NCI-H1694 (cell line): ENCODE data around the gene IPPK.
A peak's percentile ranks its signal among the peaks of the same experiment; 100 is the strongest.

ENCODE experiments used
- DNase-seq: peaks from one replicate; lab custom pipeline; 2025; lab: John Stamatoyannopoulos, UW

The IPPK gene, protein sequence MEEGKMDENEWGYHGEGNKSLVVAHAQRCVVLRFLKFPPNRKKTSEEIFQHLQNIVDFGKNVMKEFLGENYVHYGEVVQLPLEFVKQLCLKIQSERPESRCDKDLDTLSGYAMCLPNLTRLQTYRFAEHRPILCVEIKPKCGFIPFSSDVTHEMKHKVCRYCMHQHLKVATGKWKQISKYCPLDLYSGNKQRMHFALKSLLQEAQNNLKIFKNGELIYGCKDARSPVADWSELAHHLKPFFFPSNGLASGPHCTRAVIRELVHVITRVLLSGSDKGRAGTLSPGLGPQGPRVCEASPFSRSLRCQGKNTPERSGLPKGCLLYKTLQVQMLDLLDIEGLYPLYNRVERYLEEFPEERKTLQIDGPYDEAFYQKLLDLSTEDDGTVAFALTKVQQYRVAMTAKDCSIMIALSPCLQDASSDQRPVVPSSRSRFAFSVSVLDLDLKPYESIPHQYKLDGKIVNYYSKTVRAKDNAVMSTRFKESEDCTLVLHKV

DNA sequence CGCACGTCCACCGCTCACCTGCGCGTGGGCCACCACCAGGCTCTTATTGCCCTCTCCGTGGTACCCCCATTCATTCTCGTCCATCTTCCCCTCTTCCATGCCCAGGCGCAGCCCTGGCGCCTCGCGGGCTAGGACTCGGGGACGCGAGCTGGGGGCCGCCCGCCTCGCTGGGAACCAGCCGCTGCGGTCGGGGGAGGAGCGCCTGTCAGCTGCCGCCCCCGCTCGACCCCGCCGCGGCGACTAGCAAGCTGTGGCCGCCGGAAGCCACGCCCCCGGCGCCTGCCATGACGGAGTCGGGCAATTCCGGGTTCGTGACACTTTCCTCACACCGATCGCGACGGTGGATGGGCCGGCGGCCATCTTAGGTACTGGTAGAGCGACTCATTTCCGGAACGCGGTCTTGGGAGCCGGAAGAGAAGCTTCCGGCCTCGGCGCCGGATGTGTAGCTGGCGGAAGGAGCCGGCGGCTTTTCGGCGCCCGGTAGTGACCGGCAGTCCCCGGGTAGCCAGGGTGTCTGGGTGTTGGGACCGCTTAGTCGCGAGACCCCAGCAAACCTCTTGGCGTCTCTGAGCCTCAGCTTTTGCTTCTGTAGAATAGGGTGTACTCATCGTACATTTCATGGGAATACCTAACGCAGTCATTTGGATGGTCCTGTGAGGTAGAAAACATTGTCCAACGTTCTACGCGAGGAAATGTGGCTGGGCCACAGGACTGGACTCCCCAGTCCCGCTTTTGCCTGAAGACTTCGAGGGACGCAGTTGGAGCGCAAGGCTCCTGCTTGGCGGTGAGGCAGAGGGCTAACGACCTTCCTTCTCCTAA, at the start of gene IPPK:
Gene IPPK, minus strand, starts transcription at position 242 of the 819 bp plus-strand sequence. Its CDS starts 143 bp downstream, at position 99.
- peak; percentile 94 for DNase-seq

DNA sequence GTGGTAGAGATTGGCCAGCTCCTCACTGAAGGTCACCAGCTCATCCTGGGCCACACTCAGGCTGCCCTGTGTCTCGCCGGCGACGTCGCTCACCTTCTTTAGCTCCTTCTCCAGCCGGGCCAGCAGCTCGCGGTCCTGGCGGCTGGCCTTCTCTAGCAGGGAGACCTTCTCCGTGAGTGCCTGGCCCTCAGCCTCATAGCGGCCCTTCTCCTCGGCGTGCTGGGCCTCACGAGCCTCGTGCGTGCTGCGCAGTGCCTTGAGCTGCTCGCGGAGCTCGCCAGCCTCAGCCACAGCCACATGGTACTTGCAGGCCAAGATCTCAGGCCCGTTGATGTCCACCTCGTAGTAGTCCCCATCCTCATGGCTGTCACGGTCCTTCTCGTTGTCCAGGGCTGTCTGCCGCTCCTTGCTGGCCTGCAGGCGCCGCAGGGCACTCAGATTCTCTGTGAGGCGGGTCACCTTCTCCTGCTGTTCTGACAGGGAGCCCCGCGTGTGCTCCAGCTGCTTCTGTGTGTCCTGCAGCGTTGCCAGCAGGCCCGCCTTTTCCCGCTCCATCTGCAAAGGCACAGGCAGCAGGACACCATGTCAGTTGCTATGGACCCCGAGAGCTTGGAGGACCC, 49.2 kb upstream of the IPPK start:
- no peak for DNase-seq

DNA sequence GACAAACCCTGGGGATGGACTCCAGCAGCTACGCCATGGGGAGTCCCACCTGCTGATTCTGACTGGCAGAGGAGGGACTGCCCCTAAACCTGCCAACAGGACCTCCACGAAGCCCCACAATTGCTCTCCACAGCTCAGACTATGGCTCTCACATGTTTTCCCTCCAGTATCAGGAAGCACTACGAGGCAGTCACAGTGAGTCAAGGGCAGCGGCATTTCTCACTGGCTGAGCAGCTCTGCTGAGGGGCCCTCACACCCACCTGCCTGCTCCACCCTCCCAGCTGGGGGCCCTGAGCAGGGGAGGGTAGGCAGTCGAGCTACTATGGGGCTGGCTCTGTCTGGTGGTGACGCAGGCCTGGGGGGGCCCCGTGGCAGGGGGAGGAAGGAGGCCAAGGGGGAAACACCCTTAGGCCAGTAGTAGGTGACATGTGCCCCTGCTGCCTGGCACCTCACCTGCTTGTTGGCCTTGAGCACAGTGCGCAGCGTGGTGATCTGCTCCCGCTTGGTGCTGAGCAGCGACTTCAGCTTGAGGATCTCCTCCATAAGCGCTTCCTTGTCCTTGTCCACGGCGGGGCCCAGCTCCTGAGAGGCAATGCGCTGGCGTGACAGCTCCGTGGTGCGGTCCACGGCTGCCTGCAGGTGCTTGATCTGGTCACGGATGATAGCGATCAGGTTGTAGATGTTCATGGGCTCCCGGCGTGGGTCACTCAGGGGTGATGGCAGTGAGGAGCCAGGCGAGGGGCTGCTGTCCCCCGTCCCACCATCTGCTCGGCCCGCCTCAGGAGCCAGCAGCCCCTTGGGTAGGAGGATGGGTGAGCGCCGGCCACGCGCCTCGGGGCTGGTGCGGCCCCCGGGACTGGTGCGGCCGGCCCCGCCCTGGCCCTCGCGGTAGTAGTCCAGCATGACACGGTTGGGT, 48.4 kb upstream of the IPPK start:
- no peak for DNase-seq

DNA sequence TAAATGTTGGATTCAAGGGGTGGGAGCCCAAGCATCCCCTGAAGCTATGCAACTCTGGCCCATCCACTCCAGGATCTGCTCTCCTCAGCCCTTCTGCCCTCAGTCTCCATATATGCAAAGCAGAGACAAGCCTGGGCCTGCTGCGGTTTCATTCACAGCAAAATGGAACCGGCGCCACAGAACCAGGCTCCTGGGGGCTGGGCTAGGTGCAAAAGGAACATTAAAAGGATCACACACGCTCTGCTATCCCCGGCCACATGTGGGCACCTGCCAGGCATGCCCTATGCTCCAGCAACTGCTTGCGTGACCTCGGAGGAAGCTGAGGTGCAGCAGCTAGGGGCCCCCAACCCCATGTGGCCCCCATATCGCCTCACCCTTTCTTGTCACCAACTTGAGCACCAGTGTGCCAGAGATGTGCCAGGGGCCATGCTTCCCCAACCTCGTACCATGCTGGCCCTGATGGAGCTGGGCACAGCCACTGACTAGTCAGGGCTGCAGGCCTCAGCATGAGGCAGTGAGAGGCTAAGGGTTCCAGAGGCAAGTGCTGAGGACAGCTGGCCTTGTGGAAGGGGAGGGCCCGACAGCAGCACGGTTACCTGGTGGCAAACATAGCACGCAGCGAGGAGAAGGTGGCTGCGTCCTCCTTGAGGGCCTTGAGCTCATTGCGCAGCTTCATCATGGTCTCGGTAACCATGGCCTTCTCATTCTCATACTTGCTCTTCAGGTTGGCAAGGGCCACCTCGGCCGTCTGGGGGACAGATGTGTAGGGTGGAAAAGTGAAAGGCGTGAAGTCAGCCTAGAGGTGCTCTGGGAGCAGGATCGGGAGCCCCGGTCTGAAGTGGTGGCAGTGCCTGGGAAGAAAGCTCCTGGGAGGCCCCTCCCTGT, 47.5 kb upstream of the IPPK start:
- DNase-seq, result no peak

DNA sequence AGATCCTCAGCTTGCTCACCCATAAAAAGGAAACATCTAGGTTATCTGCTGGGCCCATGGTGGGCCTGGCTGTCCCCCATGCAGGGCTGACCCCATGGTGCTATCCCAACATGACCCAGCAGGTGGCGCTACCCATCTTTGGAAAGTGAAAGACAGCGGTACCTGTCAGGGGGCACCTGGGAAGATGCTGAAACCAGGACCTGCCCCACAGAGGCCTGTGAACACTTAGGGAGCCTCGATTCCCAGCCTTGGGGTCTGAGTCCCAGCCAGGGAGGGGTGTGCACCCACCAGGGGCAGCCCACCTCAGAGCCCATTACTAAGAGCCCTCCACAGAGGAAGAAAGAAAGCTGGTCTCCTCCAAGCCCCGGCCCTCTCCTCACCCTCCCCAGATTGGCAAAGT, 46.6 kb upstream of the IPPK start:
- peak; percentile 3 for DNase-seq

DNA sequence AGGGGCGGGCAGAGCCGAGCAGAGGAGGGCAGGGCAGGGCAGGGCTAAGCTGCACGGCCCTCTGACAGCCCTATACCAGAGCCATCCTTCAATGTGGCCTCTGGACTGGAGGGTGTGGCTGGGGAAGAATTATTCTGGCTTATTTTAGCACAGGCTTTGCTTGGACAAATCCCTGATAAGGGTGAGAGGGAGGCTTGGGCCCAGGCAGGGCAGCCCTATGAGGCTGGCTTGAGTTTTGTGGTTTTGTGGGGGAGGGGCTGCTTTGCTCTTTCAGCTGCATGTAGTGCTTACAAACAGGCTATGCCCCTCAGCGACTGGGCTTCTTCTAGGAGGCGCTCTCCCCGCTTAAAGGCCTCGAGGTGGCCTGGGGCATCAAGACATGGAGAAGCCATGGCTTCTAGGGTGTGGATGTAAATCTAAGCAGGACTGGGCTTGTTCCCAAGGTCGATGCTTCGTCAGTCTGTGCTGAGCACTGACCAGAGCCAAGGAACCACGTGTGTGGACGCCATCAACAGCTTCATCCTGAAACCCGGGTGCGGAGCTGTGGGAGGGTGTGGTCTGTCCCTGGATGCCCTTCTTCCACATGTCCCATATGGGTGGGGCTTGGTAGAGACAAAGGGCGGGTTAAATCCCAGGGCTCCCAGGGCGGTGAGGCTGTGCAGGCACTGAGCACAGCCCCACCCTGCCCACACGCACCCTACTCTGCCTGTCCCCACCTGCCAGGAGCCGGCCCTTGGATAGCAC, 45.7 kb upstream of the IPPK start:
- no peak for DNase-seq

DNA sequence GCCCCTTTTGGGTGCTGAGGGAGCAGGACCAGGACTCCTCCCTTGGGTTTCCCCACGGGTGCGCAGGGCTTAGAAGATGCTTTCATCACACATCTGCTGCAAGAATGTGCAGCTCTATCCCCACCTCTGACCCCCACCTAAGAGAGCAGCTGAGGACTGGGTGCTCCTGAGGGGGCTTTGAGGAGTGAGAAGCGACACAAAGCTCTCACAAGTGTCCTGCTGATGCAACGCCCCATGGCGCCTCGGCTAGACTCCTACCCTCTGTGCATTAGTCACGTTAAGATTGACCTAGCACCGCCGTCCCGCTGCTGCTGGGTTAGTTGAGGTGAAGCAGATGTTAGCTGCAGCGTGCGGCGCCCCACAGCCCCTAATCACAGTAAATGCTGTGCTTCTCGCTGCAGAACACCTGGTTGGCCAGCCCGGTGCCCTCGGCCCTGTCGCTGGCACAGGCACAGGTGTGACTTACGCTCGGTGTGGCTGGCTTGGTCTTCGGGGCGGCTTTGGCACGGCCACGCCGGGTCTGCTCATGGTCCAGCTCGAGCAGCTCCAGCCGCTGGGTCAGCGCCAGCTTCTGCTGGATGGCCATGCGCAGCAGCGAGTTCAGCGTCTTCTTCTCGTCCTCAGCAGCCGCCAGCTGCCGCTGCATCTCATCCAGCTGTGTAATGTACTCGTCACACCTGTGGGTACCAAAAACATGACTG, 45.0 kb upstream of the IPPK start:
- DNase-seq, result no peak

DNA sequence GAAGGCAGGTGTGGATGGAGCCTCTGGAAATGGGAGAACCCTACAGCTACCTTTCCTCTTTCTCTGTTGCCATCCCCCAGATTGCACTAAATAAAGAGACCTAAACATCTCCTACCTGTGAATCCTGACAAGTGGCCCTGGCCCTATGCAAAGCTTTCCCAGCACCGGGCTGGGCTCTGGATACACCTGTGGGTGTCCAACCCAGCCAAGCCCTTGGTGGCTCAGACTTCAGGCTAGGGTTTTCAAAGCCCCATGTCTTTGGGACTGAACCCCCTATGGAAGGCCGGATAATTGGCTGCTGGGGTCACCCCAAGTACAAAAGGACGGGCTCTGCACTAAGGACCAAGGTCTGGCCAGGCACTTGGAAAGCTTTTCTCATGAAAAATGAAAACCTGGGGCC, 44.1 kb upstream of the IPPK start:
- no peak for DNase-seq

DNA sequence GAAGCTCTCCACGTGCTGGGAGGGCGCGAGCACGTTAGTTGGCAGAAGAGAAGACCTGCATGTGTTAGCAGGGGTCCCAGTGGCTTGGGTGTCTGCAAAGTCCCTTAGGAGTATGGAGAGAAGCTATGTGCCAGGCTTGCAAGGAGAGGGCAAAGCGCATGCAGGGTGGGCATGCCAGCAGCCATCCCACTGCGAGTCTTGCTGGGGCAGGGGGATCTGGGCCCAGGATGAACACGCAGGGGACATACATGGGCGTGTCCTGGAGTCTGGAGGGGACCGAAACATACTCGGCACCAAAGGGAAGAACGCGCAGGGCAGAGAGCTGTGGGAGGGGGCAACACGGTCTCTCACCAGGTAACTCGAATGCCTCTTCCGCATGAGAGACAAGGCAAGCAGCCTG, 43.6 kb upstream of the IPPK start:
- DNase-seq, result no peak

DNA sequence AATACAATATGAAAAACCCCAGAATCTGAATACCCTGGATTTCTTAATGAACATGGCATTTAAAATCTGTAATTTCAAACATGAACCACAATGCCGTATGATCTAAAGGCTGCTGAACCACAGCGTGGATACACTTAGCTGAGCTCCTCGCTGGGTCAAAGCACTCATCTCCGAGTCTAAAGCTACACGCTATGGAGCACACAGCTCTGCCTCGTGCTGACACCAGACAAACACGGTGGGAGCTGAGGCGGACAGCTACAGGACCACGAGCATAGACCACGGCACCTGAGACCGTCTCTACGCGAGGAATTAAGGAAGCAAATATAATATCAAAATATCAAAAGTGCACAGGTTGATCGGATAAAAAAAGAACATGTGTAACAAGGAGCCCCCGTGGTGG, 42.8 kb upstream of the IPPK start:
- no peak for DNase-seq

DNA sequence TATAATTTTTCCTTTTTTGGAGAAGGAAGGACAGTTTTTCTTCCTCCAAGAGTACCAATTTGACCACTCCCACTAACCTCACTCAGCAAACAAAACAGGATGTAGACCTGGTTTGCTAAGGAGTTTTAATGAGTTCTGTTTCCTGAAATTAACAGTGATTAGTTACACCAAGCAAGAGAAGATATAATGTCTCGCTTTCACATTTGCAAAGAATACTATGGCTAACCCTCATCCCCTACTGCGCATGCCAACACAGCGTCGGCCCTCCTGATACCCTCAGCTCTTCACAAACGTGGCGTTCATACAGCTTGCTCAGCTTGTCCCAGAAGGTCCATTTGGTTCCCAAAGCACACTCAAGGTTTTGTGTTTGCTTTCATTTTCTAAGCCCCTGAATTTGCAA, 41.9 kb upstream of the IPPK start:
- no peak for DNase-seq

DNA sequence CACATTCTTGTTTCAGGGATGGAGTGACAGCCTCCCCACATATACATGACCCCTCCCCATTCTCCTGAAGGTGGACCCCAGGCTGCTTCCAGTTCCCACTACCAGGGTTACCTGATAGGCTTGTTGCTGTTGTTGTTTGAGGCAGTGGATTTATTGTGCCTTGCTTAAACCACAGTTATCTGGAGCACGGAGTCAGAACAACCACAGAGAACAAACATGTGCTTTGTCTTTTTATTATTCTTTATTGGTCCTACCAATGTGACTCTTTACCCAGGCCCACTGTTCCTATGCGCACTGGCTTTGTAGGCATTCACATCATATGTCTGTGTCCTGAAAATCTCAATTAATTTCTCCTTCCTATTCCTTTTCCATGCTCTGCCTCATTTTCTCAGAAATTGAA, 41.2 kb upstream of the IPPK start:
- DNase-seq, result no peak

DNA sequence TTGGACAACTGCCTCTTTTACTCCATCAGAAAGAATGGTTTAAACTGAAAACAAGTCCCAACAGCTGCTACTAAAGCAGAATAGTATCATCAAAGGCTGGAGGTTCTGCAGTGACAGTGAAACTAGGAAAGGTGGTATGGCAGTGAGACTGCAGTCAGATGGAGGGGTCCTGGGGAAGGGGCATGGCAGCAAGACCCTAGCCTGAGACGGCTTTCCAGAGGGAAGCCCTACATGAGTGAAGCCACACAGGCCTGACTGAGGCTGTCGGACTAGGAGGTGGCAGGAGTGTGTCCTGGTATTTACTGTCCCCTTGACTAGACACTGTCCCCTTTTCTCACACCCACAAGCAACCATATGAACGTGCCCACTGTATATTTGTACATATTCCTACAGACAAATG, 40.4 kb upstream of the IPPK start:
- no peak for DNase-seq

DNA sequence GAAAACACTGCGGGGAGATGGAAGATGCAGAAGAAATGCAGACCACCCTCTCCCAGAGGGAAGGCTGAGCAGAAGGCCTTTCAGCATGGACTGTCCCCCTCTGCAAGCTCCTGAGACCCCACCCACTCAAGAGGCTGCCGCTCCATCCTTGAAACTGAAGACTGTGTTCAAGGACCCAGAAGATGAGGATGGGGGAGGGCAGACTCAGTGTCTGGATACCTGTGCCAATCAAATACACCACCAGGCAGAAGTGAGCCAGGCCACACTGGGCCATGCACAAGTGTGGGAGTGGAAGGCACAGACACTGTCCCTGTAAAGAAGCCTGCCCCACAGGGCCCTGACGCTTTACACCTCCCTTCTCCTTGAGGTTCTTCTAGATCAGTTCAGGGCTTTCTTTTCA, 40.0 kb upstream of the IPPK start:
- no peak for DNase-seq

DNA sequence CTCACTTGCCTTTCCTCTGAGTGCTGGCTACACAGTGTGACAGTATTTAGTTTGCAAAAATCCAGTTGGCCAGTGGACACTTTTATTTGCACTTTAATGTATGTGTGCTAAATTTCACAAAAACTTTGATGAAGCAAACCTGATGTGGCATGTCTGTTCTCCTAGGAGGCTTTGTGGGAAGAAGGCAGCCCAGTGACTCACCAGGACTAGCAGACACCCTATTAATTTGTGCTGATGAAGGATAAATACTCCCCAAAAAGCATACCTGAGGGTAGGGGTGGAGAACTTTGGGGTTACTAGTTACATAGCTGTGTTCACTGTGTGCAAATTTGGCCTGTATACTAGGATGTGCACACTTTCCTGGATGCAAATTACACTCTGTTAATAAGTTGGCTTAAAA, 39.3 kb upstream of the IPPK start:
- no peak for DNase-seq

DNA sequence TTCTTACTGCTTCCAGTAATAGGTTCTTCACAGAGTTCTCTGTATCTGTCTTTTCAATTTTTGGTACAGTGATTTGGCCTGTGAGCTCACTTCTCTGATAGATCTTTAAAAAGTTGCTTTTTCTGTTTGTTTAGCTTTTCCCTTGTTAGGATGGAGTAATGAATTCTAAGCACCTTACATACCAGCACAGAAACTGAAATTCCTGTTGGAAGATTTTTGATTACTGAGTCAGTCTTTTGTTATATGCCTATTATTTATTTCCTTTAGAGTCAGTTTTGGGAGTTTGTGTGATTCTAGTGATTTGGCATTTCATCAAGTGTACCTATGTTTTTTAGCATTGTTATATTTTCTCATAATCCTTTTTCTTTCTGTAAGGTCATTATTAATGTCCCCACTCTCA, 37.6 kb upstream of the IPPK start:
- DNase-seq, result no peak

DNA sequence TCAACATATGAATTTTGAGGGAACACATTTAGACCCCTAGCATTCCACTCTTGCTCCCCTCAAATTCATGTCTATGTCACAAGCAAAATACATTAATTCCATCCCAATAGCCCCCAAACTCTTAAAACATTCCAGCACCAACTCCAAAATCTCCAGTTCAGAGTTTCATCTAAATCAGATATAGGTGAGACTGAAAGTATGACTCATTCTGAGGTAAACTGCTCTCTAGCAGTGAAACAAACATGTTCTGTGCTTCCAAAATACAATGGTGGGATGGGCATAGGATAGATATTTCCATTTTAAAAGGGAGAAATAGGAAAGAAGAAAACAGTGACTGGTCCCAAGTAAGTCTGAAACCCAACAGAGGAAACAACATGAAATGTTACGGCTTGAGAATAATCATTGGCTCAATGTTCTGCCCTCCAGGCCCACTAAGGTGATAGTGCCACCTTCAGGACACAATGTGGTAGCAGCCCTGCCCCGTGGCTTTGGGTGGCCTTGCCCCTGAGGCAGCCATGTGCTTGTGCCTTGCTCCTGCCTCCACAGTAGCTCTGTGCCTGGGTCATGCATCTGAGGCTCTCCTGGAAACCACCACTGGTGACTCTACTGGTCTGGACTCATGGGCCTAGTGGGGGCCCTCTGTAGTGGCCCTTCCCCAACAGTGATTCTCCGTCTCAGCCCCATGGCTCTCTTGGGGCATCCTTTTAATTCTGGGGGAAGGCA, 36.4 kb upstream of the IPPK start:
- DNase-seq, result no peak

DNA sequence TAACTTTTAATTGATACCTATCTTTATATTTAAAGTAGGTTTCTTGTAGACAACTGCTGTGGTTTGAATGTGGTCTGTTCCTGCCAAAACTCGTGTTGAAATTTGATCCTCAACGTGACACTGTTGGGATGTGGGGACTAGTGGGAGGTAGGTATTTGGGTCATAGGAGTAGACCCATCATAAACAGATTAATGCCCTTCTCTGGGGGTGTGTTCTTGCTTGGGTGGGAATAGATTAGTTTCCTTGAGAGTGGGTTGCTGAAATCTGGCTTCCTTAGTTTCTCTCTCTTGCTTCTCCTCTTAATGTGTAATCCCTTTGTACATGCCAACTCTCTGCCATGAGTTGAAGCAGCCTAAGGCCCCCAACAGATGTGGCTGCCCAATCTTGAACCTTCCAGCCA, 34.6 kb upstream of the IPPK start:
- DNase-seq, result no peak

DNA sequence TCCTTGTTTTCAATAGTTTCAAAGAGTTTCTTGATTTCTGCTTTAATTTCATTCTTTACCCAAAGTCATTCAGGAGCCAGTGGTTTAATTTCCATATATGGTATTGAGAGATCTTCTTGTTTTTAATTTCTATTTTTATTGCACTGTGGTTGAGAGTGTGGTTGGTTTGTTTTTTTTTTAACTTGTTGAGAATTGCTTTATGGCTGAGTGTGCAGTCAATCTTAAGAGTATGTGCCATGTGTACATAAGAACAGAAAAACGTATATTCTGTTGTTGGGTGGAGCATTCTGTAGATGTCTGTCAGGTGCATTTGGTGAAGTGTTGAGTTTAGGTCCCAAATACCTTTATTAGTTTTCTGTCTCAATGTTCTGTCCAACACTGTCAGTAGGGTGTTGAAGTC, 26.7 kb upstream of the IPPK start:
- no peak for DNase-seq
